Left kidney (tissue), 8 donors: ENCODE data around the gene AMMECR1L. TPM values are rescaled to one million over a fixed set of nuclear protein-coding genes. Genes with fewer than 3 reads are reported as not detected.
"Not testable (repeated sequence)": the region's sequence is repeated elsewhere in the genome, so short reads cannot be mapped to it uniquely, and the experiment has no call there.

Experiments used
- DNase-seq: peaks from one replicate; pipeline ENCODE4 v3.0.0-alpha.2; 2013
- long read RNA-seq, 8 donors: transcript quantifications; one replicate each; lab custom pipeline, GENCODE V29; 2026
- polyA plus RNA-seq: library from polyadenylated mRNA; unstranded; fragments of 120-200 nt; gene quantifications from one replicate; pipeline ENCODE4 v1.2.1, GENCODE V29; 2013; ENCODE audit not compliant: insufficient read length

The AMMECR1L gene
- 28.9 TPM for polyA plus RNA-seq
- long read RNA-seq, donor 1, full-length matches to known transcripts, result 4 of 4 reads
- long read RNA-seq, donor 1, partial matches to known transcripts, result 0 of 4 reads
- long read RNA-seq, donor 1, other reads (novel, unspliced or antisense), result 0 of 4 reads
- long read RNA-seq, donor 2, full-length matches to known transcripts, result 5 of 5 reads
- long read RNA-seq, donor 2, partial matches to known transcripts, result 0 of 5 reads
- long read RNA-seq, donor 2, other reads (novel, unspliced or antisense), result 0 of 5 reads
- long read RNA-seq, donor 3, full-length matches to known transcripts, result 1 of 10 reads
- long read RNA-seq, donor 3, partial matches to known transcripts, result 9 of 10 reads
- long read RNA-seq, donor 3, other reads (novel, unspliced or antisense), result 0 of 10 reads
- long read RNA-seq, donor 4, result 0 reads
- long read RNA-seq, donor 5, full-length matches to known transcripts, result 2 of 2 reads
- long read RNA-seq, donor 5, partial matches to known transcripts, result 0 of 2 reads
- long read RNA-seq, donor 5, other reads (novel, unspliced or antisense), result 0 of 2 reads
- long read RNA-seq, donor 6, full-length matches to known transcripts, result 1 of 1 reads
- long read RNA-seq, donor 6, partial matches to known transcripts, result 0 of 1 reads
- long read RNA-seq, donor 6, other reads (novel, unspliced or antisense), result 0 of 1 reads
- long read RNA-seq, donor 7, full-length matches to known transcripts, result 4 of 4 reads
- long read RNA-seq, donor 7, partial matches to known transcripts, result 0 of 4 reads
- long read RNA-seq, donor 7, other reads (novel, unspliced or antisense), result 0 of 4 reads
- long read RNA-seq, donor 8, full-length matches to known transcripts, result 4 of 4 reads
- long read RNA-seq, donor 8, partial matches to known transcripts, result 0 of 4 reads
- long read RNA-seq, donor 8, other reads (novel, unspliced or antisense), result 0 of 4 reads

- DNase-seq, result peak; percentile 50
These were observed at the start of gene AMMECR1L for GRCh38 chr2:127885780-127886592. Gene AMMECR1L, minus strand, starts transcription at chr2:127885956. Its CDS starts 11,722 bp downstream, at chr2:127874234.

GRCh38 chr2:127935337-127935736, 49.6 kb upstream of the AMMECR1L start:
- DNase-seq, result no peak

GRCh38 chr2:127932199-127932876, 46.6 kb upstream of the AMMECR1L start:
- DNase-seq, result peak; percentile 33

- no peak for DNase-seq
These were observed 43.7 kb upstream of the AMMECR1L start for GRCh38 chr2:127929449-127929848.

GRCh38 chr2:127927384-127927783, 41.6 kb upstream of the AMMECR1L start:
- DNase-seq, result no peak

- no peak for DNase-seq
These were observed 32.2 kb upstream of the AMMECR1L start for GRCh38 chr2:127917916-127918315.

GRCh38 chr2:127913808-127914457, 28.2 kb upstream of the AMMECR1L start:
- no peak for DNase-seq

GRCh38 chr2:127911737-127912136, 26.0 kb upstream of the AMMECR1L start:
- no peak for DNase-seq

GRCh38 chr2:127910415-127910814, 24.7 kb upstream of the AMMECR1L start:
- no peak for DNase-seq

GRCh38 chr2:127909019-127909418, 23.3 kb upstream of the AMMECR1L start:
- no peak for DNase-seq

- DNase-seq, result not testable (repeated sequence)
These were observed 22.1 kb upstream of the AMMECR1L start for GRCh38 chr2:127907733-127908400.

- no peak for DNase-seq
These were observed 20.6 kb upstream of the AMMECR1L start for GRCh38 chr2:127906206-127906926.

- no peak for DNase-seq
These were observed 15.7 kb upstream of the AMMECR1L start for GRCh38 chr2:127901339-127902056.

GRCh38 chr2:127897531-127898211, 11.9 kb upstream of the AMMECR1L start:
- no peak for DNase-seq

- no peak for DNase-seq
These were observed 7.7 kb upstream of the AMMECR1L start for GRCh38 chr2:127893494-127893893.

- no peak for DNase-seq
These were observed 7.3 kb upstream of the AMMECR1L start for GRCh38 chr2:127893033-127893432.

GRCh38 chr2:127891811-127892210, 6.1 kb upstream of the AMMECR1L start:
- no peak for DNase-seq

- DNase-seq, result not testable (repeated sequence)
These were observed 5.0 kb upstream of the AMMECR1L start for GRCh38 chr2:127890756-127891155.
